Suprapubic skin (tissue), 2 donors: ENCODE data around the gene MED8.

Source experiments
- EP300 ChIP-seq: sonication (generic); formaldehyde crosslinking; IDR thresholded peaks from one replicate; pipeline ENCODE4 v1.6.1; 2017; ENCODE audit warnings: antibody characterized with exemption
- POLR2A ChIP-seq, 2 donors: fragments of 450-650 bp; IDR thresholded peaks; one replicate each; pipeline ENCODE4 v1.6.1; 2017; ENCODE audit warnings: antibody characterized with exemption in 2 of 2, mild to moderate bottlenecking in 2 of 2, moderate library complexity in 2 of 2

DNA sequence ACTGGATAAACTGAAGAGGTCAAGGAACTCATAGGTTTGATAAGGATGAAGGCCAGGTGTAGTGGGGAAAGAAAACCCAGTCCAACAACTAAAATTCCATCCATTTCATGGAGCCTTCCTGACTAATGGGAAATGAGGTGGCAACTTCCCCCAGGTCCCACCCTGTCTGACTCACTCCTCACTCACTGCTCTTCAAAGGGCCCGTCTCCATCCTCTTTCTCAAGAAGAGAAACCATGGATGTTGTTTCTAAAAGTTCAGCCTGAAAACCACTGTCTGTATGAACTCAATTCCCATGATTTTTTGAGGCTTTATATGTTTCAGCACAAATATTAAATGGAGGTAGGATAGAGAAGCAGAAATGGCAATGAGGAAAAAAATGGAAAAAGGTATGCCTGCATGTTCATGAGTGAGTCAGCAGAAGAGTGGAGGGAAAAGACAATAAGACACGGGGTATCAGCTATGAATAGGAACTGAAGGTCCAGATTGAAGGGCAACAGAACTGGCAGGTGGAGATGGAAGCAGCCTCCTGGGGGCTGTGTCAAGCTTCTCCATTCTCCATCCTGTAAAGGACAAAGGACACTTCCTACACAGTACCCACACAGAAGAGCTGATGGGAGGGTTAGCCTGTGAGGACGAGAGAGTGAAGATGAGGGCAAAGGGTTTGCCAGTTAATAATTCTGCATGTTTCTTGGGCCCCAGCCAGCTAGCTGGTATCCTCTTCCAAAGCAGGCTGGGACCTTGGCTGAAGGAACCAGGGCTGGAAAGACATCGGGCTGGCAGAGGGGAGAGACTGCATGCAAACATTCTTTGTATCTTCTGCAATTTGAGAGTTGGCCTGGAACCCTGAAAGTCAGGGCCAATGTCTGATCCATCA, 16.3 kb downstream of the MED8 start:
- no peak for TF ChIP-seq POLR2A (IDR thresholded peaks at IDR 0.05)
- no peak for TF ChIP-seq EP300
